Measurements from ENCODE around the gene HBZ.

DNA sequence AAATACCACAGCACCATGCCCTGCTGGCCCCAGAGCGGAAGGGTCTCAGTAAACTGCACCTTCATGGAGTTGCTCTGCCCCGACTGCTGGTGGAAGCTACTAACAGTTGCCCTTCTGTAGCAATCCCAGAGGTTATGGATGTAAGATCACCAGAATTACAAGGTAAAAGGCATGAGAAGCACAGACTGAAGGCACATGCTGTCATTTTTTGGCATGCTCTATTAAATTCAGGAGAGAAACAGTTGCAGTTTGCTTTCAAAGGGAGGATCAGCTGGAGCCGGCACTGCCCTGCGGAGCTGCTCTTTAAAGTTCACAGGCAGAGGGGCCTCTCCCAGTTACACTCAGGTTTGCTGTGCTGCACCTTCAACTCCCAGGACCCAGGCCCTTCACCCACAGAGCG is 33.1 kb upstream of the HBZ start:
- no peak for TF ChIP-seq MAX (IDR thresholded peaks at IDR 0.05)
- no peak for TF ChIP-seq ZNF121 (CRISPR knock-in tag; IDR thresholded peaks at IDR 0.05)
- TF ChIP-seq, protein P1, sequence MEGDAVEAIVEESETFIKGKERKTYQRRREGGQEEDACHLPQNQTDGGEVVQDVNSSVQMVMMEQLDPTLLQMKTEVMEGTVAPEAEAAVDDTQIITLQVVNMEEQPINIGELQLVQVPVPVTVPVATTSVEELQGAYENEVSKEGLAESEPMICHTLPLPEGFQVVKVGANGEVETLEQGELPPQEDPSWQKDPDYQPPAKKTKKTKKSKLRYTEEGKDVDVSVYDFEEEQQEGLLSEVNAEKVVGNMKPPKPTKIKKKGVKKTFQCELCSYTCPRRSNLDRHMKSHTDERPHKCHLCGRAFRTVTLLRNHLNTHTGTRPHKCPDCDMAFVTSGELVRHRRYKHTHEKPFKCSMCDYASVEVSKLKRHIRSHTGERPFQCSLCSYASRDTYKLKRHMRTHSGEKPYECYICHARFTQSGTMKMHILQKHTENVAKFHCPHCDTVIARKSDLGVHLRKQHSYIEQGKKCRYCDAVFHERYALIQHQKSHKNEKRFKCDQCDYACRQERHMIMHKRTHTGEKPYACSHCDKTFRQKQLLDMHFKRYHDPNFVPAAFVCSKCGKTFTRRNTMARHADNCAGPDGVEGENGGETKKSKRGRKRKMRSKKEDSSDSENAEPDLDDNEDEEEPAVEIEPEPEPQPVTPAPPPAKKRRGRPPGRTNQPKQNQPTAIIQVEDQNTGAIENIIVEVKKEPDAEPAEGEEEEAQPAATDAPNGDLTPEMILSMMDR (CRISPR knock-in tag; IDR thresholded peaks at IDR 0.05) = no peak
- no peak for TF ChIP-seq NFYB (CRISPR knock-in tag; IDR thresholded peaks at IDR 0.05)
- no peak for TF ChIP-seq YY1 (IDR thresholded peaks at IDR 0.05; ENCODE audit: insufficient read depth, insufficient replicate concordance, low read depth, low read length)
- no peak for TF ChIP-seq NFE2L1 (CRISPR knock-in tag; IDR thresholded peaks at IDR 0.05; ENCODE audit: borderline replicate concordance)
- no peak for TF ChIP-seq SKI (IDR thresholded peaks at IDR 0.05; ENCODE audit: partially characterized antibody)
- TF ChIP-seq FOXK2 (IDR thresholded peaks at IDR 0.05) = no peak
- TF ChIP-seq ZNF350 (CRISPR knock-in tag; IDR thresholded peaks at IDR 0.05; ENCODE audit: borderline replicate concordance, low read depth) = no peak
